ENCODE data around the gene RNASEH2A.

RNASEH2A gene

GRCh38 chr19:12858041-12858928 is 51.9 kb downstream of the RNASEH2A start:
- H3K27me3 ChIP-seq (ENCODE audit: low read depth, low read length): no peaks in the 10 kb centered on the region
- H3K4me3 ChIP-seq (ENCODE audit: low read length): no peak overlapping the region
- no peaks in the 10 kb centered on the region for H3K79me2 ChIP-seq (ENCODE audit: low read length)
- peaks cover 12% of the 10 kb centered on the region for H3K36me3 ChIP-seq (replicated peaks; ENCODE audit: low read depth, low read length)
- no peak overlapping the region for H3K27ac ChIP-seq (ENCODE audit: low read length)
- H3K4me2 ChIP-seq (ENCODE audit: low read length): no peak overlapping the region
- H4K20me1 ChIP-seq (ENCODE audit: insufficient read depth, low read length): no peaks in the 10 kb centered on the region
- H3K9me3 ChIP-seq (ENCODE audit: insufficient read depth, low read length): no peaks in the 10 kb centered on the region
- H2AFZ ChIP-seq (ENCODE audit: low read depth, low read length): no peak overlapping the region
- peaks cover 3% of the 10 kb centered on the region for H3K4me1 ChIP-seq (ENCODE audit: low read length)
- TF ChIP-seq CTCF (IDR thresholded peaks at IDR 0.05; ENCODE audit: low read depth, low read length) (no peak), EZH2phosphoT487 (IDR thresholded peaks at IDR 0.05; ENCODE audit: low read depth) (no peak)
- no peak overlapping the region for H3K9ac ChIP-seq (ENCODE audit: low read length)

GRCh38 chr19:12859546-12859945 is 53.2 kb downstream of the RNASEH2A start:
- peaks cover 6% of the 10 kb centered on the region for H3K4me1 ChIP-seq (ENCODE audit: low read length)
- no peaks in the 10 kb centered on the region for H3K79me2 ChIP-seq (ENCODE audit: low read length)
- TF ChIP-seq CTCF (IDR thresholded peaks at IDR 0.05; ENCODE audit: low read depth, low read length): no peak
- TF ChIP-seq EZH2phosphoT487 (IDR thresholded peaks at IDR 0.05; ENCODE audit: low read depth): no peak
- H3K27me3 ChIP-seq (ENCODE audit: low read depth, low read length): no peaks in the 10 kb centered on the region
- H3K9ac ChIP-seq (ENCODE audit: low read length): no peak overlapping the region
- H2AFZ ChIP-seq (ENCODE audit: low read depth, low read length): no peak overlapping the region
- H3K27ac ChIP-seq (ENCODE audit: low read length): no peak overlapping the region
- H3K4me2 ChIP-seq (ENCODE audit: low read length): no peak overlapping the region
- H4K20me1 ChIP-seq (ENCODE audit: insufficient read depth, low read length): no peaks in the 10 kb centered on the region
- H3K9me3 ChIP-seq (ENCODE audit: insufficient read depth, low read length): no peaks in the 10 kb centered on the region
- peaks cover 10% of the 10 kb centered on the region for H3K36me3 ChIP-seq (replicated peaks; ENCODE audit: low read depth, low read length)
- H3K4me3 ChIP-seq (ENCODE audit: low read length): no peak overlapping the region

Data from OCI-LY3 (cell line).